Trophoblast cell (in vitro differentiated cells and primary cell): ENCODE measurements around the gene SMLR1.

Source experiments
- DNase-seq, 2 donors: peaks; one replicate each; pipeline ENCODE4 v3.0.0-alpha.2; 2016
- H2AFZ ChIP-seq: 2 replicates; pipeline ENCODE4 v1.6.1; 2013; ENCODE audit warnings: low read length, moderate library complexity, mild to moderate bottlenecking; ENCODE audit not compliant: insufficient read depth, poor library complexity
- H2AK5ac ChIP-seq: 2 replicates; pipeline ENCODE4 v1.6.1; 2013; ENCODE audit warnings: mild to moderate bottlenecking, low read length
- H2BK120ac ChIP-seq: 2 replicates; pipeline ENCODE4 v1.6.1; 2013; ENCODE audit warnings: low read length, mild to moderate bottlenecking, moderate library complexity; ENCODE audit not compliant: insufficient read depth, poor library complexity
- H2BK12ac ChIP-seq: 2 replicates; pipeline ENCODE4 v1.6.1; 2013; ENCODE audit warnings: mild to moderate bottlenecking, low read length, moderate library complexity
- H2BK5ac ChIP-seq: 2 replicates; pipeline ENCODE4 v1.6.1; 2013; ENCODE audit warnings: low read length, low read depth, moderate library complexity, mild to moderate bottlenecking; ENCODE audit not compliant: poor library complexity
- H3K14ac ChIP-seq: 2 replicates; pipeline ENCODE4 v1.6.1; 2013; ENCODE audit warnings: mild to moderate bottlenecking, low read length
- H3K18ac ChIP-seq: 2 replicates; pipeline ENCODE4 v1.6.1; 2013; ENCODE audit warnings: mild to moderate bottlenecking, low read length
- H3K23ac ChIP-seq: 2 replicates; pipeline ENCODE4 v1.6.1; 2013; ENCODE audit warnings: low read length
- H3K27ac ChIP-seq: 2 replicates; pipeline ENCODE4 v1.5.1; 2013; ENCODE audit warnings: low read depth, mild to moderate bottlenecking, inconsistent platforms, low read length, moderate library complexity
- H3K27me3 ChIP-seq: 2 replicates; pipeline ENCODE4 v1.6.1; 2013; ENCODE audit warnings: inconsistent platforms, mild to moderate bottlenecking, low read length, moderate library complexity; ENCODE audit not compliant: insufficient read depth
- H3K36me3 ChIP-seq, 2 experiments: 1 replicate in 1 of 2; 2 replicates in 1 of 2; pipeline ENCODE4 v1.6.1; 2013; ENCODE audit warnings: low read length in 2 of 2, mild to moderate bottlenecking in 2 of 2, moderate library complexity in 1 of 2; ENCODE audit not compliant: insufficient read depth in 2 of 2, control insufficient read depth in 1 of 2
- H3K4ac ChIP-seq: 2 replicates; pipeline ENCODE4 v1.6.1; 2013; ENCODE audit warnings: low read depth, mild to moderate bottlenecking, low read length, moderate library complexity
- H3K4me1 ChIP-seq, 2 experiments: 1 replicate in 1 of 2; 2 replicates in 1 of 2; pipeline ENCODE4 v1.6.1; 2013; ENCODE audit warnings: low read length in 2 of 2, mild to moderate bottlenecking in 2 of 2, moderate library complexity in 1 of 2; ENCODE audit not compliant: insufficient read depth in 2 of 2, control insufficient read depth in 1 of 2
- H3K4me2 ChIP-seq: 2 replicates; pipeline ENCODE4 v1.6.1; 2013; ENCODE audit warnings: inconsistent platforms, mild to moderate bottlenecking, low read length, moderate library complexity
- H3K4me3 ChIP-seq: 2 replicates; pipeline ENCODE4 v1.5.1; 2013; ENCODE audit warnings: mild to moderate bottlenecking, low read depth, low read length, inconsistent platforms
- H3K79me1 ChIP-seq: one replicate; pipeline ENCODE4 v1.6.1; 2013; ENCODE audit warnings: low read length
- H3K79me2 ChIP-seq: 2 replicates; pipeline ENCODE4 v1.6.1; 2013; ENCODE audit warnings: low read length, mild to moderate bottlenecking; ENCODE audit not compliant: control insufficient read depth, insufficient read depth, poor library complexity
- H3K9ac ChIP-seq: 2 replicates; pipeline ENCODE4 v1.6.1; 2013; ENCODE audit warnings: mild to moderate bottlenecking, low read length
- H3K9me3 ChIP-seq: 2 replicates; pipeline ENCODE4 v1.6.1; 2013; ENCODE audit warnings: low read depth, mild to moderate bottlenecking, control low read depth, inconsistent platforms, low read length; ENCODE audit not compliant: insufficient read depth
- H4K12ac ChIP-seq: 2 replicates; pipeline ENCODE4 v1.6.1; 2013; ENCODE audit warnings: low read depth, mild to moderate bottlenecking, low read length, moderate library complexity
- H4K8ac ChIP-seq: 2 replicates; pipeline ENCODE4 v1.6.1; 2013; ENCODE audit warnings: low read depth, mild to moderate bottlenecking, low read length, moderate library complexity
- H4K91ac ChIP-seq: one replicate; pipeline ENCODE4 v1.6.1; 2013; ENCODE audit warnings: low read depth, mild to moderate bottlenecking, low read length, moderate library complexity
- WGBS: extraction: QIAGEN DNeasy Blood & Tissue Kit; methylation state at CpG from one replicate; pipeline ENCODE4 v1.1.7; 2013; ENCODE audit warnings: missing lambda C conversion rate; ENCODE audit not compliant: insufficient read length, insufficient coverage; ENCODE audit errors: extremely low coverage; 5-methylcytosine and 5-hydroxymethylcytosine counted together

SMLR1 gene

GRCh38 chr6:130863415-130864230, 36.4 kb downstream of the SMLR1 start:
- Histone ChIP-seq H2BK12ac (no peak overlapping the region), H4K91ac (no peak overlapping the region), H3K79me2 (no peaks in the 10 kb centered on the region), H3K23ac (no peak overlapping the region), H2AK5ac (no peak overlapping the region), H3K79me1 (no peaks in the 10 kb centered on the region), H3K27ac (no peak overlapping the region), H3K9ac (no peak overlapping the region), H2BK120ac (no peak overlapping the region), H3K14ac (no peak overlapping the region), H3K4me1 (peaks cover 0 to 6% of the 10 kb centered on the region in 2 experiments), H4K12ac (no peak overlapping the region), H3K4ac (no peak overlapping the region), H3K27me3 (no peaks in the 10 kb centered on the region), H3K4me2 (no peak overlapping the region), H3K36me3 (peaks cover 0 to 4% of the 10 kb centered on the region in 2 experiments), H2AFZ (no peak overlapping the region), H2BK5ac (no peak overlapping the region), H3K9me3 (no peaks in the 10 kb centered on the region), H3K4me3 (no peak overlapping the region), H4K8ac (no peak overlapping the region), H3K18ac (no peak overlapping the region)
- no CpG with 5 or more reads among the region's 4 CpGs for WGBS
- DNase-seq = no peak

GRCh38 chr6:130864344-130864743, 37.1 kb downstream of the SMLR1 start:
- no peak overlapping the region for H3K27ac ChIP-seq
- no peak overlapping the region for H2BK12ac ChIP-seq
- no peak overlapping the region for H3K9ac ChIP-seq
- H3K4ac ChIP-seq = no peak overlapping the region
- peaks cover 0 to 3% of the 10 kb centered on the region in 2 experiments for H3K4me1 ChIP-seq
- no peaks in the 10 kb centered on the region for H3K9me3 ChIP-seq
- no peaks in the 10 kb centered on the region for H3K27me3 ChIP-seq
- 100% methylated on average over 1 of the region's 11 CpGs for WGBS
- no peak overlapping the region for H2AK5ac ChIP-seq
- no peaks in the 10 kb centered on the region for H3K79me2 ChIP-seq
- no peak overlapping the region for H3K4me2 ChIP-seq
- no peak overlapping the region for H2AFZ ChIP-seq
- DNase-seq = no peak
- no peak overlapping the region for H4K12ac ChIP-seq
- H3K18ac ChIP-seq = no peak overlapping the region
- H4K8ac ChIP-seq = no peak overlapping the region
- H3K14ac ChIP-seq = no peak overlapping the region
- H4K91ac ChIP-seq = no peak overlapping the region
- no peak overlapping the region for H3K4me3 ChIP-seq
- peaks cover 0 to 4% of the 10 kb centered on the region in 2 experiments for H3K36me3 ChIP-seq
- H2BK120ac ChIP-seq = no peak overlapping the region
- H3K79me1 ChIP-seq = no peaks in the 10 kb centered on the region
- no peak overlapping the region for H3K23ac ChIP-seq
- no peak overlapping the region for H2BK5ac ChIP-seq

GRCh38 chr6:130865793-130866192, 38.6 kb downstream of the SMLR1 start:
- H3K27ac ChIP-seq = no peak overlapping the region
- H4K12ac ChIP-seq = no peak overlapping the region
- no peak overlapping the region for H3K18ac ChIP-seq
- H3K4me3 ChIP-seq = no peak overlapping the region
- no peak overlapping the region for H2BK5ac ChIP-seq
- no peak overlapping the region for H3K4ac ChIP-seq
- no CpG with 5 or more reads among the region's 4 CpGs for WGBS
- H4K8ac ChIP-seq = no peak overlapping the region
- H3K9me3 ChIP-seq = no peaks in the 10 kb centered on the region
- no peak overlapping the region for H2BK120ac ChIP-seq
- no peak overlapping the region for H4K91ac ChIP-seq
- H3K4me2 ChIP-seq = no peak overlapping the region
- no peak for DNase-seq
- H3K23ac ChIP-seq = no peak overlapping the region
- H3K14ac ChIP-seq = no peak overlapping the region
- H3K9ac ChIP-seq = no peak overlapping the region
- H3K79me1 ChIP-seq = no peaks in the 10 kb centered on the region
- H3K4me1 ChIP-seq = no peaks in the 10 kb centered on the region
- no peak overlapping the region for H2AK5ac ChIP-seq
- no peaks in the 10 kb centered on the region for H3K27me3 ChIP-seq
- no peaks in the 10 kb centered on the region for H3K79me2 ChIP-seq
- no peak overlapping the region for H2BK12ac ChIP-seq
- peaks cover 3 to 6% of the 10 kb centered on the region in 2 experiments for H3K36me3 ChIP-seq
- H2AFZ ChIP-seq = no peak overlapping the region

GRCh38 chr6:130869681-130870080, 42.5 kb downstream of the SMLR1 start:
- Histone ChIP-seq H2BK5ac (no peak overlapping the region), H3K36me3 (peaks cover 3 to 6% of the 10 kb centered on the region in 2 experiments), H2BK12ac (no peak overlapping the region), H2BK120ac (no peak overlapping the region), H4K91ac (no peak overlapping the region), H3K27ac (no peak overlapping the region), H3K4ac (no peak overlapping the region), H3K4me1 (peaks cover 0 to 4% of the 10 kb centered on the region in 2 experiments), H2AFZ (no peak overlapping the region), H3K18ac (no peak overlapping the region), H3K14ac (no peak overlapping the region), H3K9ac (no peak overlapping the region), H3K79me2 (no peaks in the 10 kb centered on the region), H4K12ac (no peak overlapping the region), H3K4me3 (no peak overlapping the region), H3K23ac (no peak overlapping the region), H3K4me2 (no peak overlapping the region), H2AK5ac (no peak overlapping the region), H3K9me3 (no peaks in the 10 kb centered on the region), H3K27me3 (no peaks in the 10 kb centered on the region), H3K79me1 (no peaks in the 10 kb centered on the region), H4K8ac (no peak overlapping the region)
- DNase-seq = no peak
- WGBS = no CpG with 5 or more reads among the region's 10 CpGs
